ENCODE data around the gene NPLOC4.

Gene NPLOC4

DNA sequence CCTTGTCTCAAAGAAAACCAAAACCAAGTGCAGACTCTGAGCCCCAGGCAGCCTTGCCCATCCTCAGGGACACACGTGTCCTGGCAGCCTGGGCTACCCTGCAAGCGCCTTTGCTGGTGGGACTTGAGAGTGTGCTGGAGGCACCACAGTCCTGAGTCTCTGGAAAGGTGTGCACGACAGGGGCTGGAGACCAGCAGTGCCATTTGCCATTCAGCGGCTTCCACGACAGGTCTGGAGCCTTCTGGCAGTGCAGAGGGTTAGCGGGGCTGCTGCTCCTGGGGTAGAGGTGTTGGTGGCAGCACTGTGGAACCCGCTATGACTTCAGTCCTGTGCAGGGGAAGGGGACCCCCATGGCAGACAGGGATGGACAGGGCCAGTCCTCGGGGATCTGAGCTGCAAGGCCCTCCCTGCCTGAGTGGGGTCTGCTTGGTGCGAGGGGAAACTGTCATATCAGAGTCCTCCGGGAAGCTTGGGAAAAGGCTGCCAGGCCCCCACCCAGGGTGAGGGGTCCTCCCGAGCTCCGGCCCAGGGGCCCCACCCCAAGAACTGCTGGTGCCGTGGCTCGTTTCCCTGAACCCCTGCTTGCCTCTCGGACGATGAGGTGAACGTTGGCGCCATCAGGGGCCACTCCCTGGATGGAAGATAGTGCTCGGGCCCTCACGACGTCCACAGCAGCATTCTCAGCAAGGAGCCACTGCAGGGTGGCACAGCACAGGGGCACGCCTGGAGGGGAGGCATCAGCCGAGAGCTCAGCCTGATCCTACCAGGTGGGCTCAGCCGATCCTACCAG lies 91.6 kb downstream of the NPLOC4 start:
- DNase-seq = no peak

DNA sequence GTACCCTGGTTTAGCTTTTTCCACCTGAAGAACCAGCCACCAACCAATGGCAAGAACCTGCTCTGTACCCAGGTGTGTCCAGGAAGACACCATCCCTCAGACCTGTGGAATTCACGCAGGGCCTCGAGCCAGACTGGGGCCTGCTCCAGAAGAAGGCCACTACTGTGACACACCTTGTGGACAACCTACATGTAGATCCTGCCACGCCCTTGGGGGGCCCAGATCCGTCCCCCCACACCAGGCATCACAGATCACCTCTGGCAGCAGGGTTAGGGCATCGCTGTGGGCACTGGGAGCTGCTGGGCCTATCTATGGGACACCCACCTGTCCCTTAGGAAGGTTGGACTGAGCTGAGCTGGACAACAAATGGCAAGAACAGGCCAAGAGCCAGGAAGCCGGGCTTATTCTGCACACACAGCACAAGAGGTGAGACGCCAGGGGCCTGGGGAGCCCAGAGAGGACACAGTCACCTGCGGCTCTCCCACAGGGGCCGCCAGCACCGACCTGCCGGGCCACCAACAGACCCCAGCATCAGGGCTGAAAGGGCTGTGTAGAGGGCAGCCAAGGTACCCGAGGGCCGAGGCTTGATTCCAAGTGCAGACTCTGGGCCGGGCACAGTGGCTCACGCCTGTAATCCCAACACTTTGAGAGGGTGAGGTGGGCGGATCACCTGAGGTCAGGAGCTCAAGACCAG lies 92.5 kb downstream of the NPLOC4 start:
- no peak for DNase-seq

DNA sequence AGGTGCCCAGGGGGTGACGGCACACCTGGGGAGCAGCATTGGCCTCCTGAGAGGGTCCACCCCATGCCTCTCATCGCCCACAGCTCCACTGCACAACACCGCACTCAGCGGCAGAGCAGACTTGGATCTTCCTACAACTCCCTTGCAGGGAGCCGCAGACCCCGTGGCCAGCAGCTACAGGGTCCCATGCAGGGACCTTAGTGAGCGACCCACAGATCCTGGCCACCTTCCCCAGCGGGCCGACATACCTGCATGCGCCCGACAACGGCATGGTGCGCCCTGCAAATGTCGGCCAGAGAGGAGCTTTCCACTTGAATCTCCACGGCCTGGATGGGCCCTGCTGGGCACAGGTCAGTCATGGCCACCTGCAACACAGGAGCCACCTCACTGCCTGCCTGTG lies 93.2 kb downstream of the NPLOC4 start:
- no peak for DNase-seq

DNA sequence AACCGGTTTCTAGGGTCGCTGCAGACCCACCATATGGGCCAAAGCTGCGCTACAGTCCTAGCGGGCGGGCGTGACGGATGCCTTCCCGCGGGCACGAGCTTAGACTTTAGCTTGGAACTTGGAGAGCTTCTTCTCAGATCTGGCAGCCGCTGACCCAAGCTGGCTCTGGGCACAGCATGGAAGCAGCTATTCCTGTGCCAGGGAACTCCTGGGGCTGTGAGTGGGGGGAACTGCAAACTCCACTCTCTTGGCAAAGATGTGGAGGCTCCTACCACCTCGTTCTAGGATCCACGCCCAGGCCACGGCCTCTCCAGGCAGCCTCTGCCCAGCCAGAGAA lies 93.6 kb downstream of the NPLOC4 start:
- no peak for DNase-seq

DNA sequence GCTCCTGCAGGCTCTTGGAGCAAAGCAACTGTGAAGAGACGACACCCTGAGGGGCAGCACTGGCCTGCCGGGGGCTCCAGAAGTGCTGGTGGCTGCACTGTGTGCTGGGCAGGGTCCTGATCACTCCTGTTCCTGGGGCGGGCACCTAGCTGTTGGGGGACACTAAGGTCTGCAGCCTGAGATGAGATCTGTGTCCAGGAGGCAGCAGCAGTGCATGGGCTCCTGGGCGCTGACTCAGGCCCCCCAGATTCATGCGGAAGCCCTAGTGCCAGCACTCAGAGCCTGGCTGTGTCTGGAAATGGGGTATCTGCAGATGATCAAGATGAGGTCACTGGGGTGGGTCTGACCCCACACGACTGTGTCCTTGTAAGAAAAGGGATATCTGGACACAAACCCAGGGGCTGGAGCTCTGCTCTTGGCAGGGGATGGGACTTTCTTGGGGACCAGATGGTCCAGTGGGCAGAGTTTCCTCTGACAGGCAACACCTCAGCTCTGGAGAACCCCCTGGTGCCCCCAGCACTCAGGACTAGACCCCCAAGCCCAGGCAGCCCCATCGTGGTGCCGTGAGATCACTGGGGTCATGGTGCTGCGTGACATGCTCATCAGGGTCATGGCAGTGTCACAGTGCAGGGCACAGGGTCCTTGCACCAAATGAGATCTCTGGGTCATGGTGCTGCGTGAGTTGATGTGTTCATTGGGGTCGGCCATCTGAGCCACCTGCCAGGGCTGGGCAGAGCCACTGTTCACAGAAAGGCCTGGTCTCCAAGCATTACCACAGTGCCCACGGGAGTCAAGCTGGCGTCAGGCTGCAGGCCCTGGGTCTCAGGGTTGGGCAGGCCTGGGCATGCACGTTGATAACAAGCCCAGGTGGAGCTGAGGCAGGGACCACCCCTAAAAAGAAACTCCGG lies 94.2 kb downstream of the NPLOC4 start:
- no peak for DNase-seq

DNA sequence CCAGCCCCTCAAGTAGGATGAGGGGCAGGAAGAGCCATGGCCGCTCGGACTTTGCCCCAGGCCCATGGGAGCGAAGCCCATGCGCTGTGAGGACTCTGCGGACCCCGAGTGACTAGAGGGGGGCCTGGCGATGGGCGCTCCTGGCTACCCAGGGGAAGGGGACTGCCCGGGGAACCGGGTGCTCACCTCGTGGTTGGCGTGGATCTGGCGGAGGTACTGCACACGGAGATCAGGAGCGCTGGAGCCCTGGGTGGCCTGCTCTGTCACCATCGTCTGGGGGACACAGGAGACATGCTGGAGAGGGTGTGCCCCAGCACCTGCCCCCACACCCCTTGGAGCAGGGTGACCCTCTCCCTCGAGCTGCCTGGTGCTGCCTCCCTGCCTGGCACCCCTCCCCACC lies 95.8 kb downstream of the NPLOC4 start:
- DNase-seq = no peak

DNA sequence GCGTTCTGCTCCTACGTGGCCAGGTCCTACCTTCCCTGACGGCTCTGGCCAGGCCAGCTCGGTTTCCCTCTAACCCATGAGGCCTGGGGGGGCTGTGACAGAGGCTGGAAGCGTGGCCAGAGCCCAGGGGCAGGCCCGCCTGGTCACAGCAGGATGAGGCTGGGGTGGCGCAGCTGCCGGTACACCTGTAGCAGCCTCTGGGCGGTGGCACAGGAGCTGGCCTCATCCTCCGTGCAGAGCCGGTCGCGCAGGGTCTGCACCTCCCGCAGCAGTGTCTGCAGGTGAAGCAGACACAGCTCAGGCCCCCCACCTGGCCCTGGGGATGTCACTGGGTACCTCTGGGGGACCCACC lies 96.3 kb downstream of the NPLOC4 start:
- DNase-seq = no peak

DNA sequence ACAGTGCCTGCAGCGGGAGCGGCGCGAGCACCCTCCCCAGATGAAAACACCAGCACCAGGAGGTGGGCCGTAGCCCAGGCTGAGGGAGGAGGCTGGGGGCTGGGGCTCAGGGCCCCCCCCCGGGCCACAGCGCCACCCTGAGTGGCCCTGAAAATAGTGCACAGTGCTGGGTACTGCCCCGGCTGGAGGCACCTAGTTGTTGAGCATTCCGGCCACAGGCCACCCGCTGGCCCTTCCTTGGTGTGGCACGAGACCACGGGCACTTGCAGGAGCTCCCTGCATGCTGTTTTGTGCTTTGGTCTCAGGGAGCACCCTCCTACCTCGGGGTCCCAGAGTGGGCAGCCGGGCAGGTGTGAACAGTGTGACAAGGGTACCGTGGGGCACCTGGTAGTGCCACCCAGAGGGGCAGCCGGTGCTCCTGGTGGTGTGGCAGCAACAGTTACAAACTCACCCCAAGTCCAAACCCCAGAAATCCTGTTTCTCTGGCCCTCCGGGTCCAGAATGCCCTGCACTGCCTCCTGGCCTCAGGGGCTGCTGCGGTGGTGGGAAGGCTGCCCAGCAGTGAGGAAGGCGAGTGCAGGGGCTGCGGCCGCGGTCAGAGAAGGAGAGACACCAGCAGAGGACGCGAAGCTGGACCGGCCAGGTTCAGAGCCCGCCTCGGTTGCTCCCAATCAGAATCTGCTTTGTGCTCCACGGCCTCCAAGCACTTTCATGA lies 96.8 kb downstream of the NPLOC4 start:
- DNase-seq = no peak

DNA sequence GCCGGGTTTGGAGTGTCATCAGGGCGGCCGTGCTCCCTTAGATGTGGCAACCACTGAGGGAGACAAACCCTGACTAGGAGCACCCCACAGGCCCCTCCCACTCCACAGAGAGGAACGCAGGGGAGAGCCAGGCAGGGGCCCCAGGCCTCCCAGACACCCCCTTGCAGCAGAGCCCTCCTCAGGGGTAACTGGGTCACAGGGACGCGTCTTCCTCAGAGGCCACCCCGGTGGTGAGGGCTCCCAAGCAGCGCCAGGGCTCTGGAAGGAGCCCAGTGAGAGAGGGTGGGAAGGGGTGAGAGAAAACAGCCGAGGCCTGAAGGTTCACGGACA lies 97.4 kb downstream of the NPLOC4 start:
- no peak for DNase-seq

DNA sequence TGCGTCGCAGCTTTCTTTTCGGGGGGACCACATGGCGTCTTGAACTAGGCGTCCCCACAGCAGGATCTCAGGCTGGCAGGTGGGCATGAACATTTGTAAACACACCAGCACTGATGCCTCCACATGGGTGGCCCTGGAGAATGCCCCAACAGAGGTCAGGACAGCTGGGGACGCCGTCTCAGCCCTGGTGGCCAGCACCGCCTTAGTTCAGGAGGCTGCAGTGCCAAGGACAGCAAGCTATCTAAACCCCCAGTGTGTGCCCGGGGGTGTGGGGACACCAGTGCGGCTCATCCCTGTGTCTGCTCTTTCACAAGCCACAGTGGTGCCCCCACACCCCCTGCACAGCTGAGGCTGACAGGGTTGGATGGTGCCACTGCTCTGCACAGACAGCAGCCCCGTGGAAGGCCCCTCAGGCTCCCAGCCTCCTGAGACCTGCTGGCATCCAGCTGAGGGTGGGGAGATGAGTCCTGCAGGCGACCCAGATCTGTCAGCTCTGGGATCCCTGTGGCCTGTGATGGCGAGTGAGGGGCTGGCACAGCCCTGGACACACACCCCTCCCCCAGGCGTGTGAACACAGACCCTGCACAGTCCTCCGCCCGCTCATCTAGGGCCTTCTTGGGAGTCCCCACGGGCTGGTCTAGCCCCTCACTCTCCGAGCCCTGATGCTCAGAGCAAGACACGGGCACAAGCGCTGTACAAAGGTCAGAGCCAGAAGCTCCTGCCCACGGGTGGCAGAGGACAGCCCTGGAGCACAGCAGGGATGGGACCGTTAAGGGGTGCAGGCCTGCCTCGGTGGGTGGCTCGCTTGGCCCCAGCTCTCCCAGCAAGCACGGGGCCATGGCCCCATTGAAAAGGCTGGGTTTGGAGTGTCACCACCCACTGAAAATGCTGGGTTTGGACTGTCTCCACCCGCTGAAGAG lies 98.0 kb downstream of the NPLOC4 start:
- no peak for DNase-seq

DNA sequence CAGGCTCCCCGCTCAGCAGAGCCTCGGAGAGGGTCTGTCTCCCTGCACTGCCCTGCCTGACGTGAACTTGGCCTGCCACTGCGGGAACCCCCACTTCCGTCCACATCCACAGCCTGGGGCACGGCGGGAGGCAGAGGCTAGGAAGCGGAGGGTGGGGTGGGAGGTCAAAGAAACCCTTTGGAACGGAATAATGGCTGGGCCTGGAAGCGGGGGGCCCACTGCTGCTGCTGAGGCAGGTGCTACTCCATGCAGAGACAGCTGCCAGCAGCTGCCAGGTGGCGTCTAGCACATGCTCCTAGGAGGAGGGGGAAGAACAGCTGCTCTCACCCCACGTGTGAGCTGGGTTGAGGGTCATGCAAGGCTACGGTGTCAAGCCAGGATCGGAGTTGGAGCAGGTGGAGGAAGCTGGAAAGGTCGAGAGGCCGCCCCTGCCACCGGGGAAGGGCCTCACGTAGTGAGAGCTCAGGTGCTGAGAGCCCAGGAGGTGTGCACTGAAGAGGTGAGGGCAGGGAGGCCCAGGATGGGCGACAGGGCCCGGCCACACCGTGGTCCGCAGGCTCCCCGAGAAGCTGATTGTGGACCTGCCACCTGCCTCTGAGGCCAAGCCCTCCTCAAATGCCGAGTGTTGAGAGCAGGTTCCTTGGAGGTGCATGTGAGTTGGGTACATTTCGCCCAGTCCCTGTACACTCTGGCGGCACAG lies 98.9 kb downstream of the NPLOC4 start:
- no peak for DNase-seq

DNA sequence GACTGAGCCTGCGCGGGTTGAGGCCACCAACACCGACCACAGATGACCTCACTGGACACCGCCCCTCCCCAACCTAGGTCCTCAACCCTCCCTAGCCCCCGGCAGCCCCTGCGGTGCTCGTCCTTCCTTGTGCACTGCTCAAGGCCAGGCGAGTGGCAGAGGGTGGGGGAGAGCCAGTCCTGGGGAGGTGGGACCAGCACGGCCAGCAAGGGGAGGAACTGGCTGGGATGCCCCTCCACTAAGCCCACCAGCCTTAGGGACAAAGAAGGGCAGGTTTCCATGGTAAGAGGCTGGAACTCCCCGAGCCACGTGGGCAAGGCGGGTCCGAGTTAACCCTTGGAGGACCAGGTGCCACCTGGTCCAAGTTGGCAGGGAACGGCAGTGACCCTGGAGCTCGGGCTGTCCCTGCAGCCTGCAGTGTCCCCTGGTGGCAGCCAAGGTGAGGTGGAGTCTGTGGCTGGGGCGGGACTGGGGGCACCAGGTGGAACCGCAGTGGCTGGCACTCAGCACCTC lies 99.5 kb downstream of the NPLOC4 start:
- peak in 1 of 2 donors; percentile 7 for DNase-seq

DNA sequence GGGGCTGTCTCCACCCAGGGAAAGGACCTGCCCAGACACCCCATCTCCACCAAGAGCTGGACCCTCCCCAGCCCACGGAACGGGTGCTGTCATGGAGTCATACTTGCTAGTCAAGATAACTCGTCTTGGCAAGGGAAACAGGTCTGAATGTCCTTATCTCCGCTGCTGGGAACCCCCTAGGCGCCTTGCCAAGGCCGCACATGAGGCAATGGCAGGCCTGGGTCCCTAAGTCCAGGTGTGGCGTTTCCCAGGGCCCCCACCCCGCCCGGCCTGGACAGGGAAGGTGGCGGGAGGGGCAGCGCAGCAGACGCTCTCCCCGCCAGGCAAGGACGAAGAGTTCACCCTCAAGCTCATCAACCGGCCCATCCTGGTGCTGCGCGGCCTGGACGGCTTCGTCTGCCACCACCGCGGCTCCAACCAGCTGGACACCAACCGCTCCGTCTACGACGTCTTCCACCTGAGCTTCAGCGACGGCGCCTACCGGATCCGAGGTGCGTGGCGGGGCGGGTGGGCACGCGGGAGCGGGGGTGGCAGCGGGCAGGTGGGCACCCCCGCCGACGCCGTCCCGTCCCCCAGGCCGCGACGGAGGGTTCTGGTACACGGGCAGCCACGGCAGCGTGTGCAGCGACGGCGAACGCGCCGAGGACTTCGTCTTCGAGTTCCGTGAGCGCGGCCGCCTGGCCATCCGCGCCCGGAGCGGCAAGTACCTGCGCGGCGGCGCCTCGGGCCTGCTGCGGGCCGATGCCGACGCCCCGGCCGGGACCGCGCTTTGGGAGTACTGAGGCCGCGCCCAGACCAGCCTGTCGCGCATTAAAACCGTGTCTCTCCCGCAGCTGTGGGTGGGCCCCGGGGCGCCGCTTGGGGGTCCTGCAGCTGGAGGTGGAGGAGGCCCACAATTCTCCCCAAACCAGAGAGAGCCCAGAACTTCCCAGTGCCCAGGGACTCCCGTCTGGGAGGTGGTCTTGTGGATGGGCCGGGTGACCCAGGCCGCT lies 100.3 kb downstream of the NPLOC4 start:
- DNase-seq = no peak

DNA sequence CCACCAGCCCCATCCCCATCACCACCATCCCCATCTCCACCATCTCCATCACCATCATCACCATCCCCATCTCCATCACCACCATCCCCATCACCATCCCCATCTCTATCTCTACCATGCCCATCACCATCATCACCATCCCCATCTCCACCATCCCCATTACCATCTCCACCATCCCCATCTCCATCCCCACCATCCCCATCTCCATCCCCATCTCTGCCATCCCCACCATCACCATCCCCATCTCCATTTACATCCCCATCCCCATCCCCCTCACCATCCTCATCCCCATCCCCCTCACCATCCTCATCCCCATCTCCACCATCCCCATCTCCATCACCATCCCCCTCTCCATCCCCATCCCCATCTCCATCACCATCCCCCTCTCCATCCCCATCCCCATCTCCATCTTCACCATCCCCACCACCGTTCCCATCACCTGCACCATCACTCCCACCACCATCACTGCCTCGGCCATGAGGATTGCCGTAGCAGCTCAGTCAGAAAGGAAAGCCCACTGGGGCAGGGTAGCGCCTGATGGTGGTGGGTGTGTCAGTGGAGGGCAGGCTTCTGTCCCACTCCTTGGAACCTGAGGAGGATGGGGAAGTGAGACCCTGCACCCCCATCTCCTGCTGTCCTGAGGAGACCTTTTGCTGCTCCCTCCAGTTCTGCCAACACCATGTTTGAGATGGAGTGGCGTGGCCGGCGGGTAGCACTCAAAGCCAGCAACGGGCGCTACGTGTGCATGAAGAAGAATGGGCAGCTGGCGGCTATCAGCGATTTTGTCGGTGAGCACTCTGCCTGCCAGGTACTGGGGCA lies 101.2 kb downstream of the NPLOC4 start:
- no peak for DNase-seq

DNA sequence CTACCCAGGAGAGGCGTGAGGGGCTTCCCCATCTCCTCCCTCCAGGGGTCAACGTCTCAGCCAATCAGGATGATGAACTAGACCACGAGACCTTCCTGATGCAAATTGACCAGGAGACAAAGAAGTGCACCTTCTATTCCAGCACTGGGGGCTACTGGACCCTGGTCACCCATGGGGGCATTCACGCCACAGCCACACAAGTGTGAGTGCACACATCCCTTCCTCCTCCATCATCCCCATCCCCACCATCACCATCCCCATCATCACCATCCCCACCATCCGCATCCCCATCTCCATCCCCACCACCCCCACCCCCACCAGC lies 101.9 kb downstream of the NPLOC4 start:
- no peak for DNase-seq

DNA sequence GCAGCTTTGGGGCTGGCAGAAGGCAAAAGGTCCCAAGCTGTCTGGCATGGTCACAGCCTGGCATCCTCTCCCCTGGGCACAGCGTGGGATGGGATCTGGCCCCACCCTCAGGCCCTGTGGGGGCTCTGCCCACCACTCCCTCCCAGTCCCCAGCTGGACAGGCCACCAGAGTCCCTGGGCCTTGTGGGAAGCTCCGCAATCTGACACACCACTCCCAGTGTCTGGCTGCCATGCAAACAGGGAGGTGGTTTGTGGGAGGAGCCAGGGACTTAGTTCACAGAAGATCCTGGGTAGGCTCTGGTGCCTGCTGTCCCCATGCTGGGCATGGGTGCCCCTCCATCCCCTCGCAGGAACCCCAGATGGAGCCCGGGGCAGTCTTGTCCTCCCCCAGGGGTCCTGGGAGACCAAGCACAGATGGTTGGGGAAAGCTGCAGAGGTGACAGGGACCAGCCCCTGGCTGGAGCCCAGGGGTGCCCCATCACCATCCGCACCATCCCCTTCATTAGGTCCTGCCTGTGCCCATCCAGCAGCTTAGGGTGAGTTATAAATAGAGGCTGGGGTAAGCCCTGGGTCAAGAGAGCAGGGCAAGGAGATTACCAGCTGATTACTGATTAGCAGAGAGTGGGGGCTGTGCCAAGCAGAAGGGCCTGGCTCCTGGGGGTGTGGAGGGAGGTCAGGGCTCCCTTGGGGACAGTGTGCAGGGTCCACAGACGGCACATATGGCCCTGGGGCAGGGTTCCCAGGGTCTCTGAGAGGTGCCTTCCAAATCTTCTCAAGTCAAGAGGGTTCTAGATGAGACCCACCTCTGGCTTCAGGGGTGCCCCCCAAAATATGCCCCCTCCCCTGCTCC lies 102.5 kb downstream of the NPLOC4 start:
- DNase-seq = no peak

DNA sequence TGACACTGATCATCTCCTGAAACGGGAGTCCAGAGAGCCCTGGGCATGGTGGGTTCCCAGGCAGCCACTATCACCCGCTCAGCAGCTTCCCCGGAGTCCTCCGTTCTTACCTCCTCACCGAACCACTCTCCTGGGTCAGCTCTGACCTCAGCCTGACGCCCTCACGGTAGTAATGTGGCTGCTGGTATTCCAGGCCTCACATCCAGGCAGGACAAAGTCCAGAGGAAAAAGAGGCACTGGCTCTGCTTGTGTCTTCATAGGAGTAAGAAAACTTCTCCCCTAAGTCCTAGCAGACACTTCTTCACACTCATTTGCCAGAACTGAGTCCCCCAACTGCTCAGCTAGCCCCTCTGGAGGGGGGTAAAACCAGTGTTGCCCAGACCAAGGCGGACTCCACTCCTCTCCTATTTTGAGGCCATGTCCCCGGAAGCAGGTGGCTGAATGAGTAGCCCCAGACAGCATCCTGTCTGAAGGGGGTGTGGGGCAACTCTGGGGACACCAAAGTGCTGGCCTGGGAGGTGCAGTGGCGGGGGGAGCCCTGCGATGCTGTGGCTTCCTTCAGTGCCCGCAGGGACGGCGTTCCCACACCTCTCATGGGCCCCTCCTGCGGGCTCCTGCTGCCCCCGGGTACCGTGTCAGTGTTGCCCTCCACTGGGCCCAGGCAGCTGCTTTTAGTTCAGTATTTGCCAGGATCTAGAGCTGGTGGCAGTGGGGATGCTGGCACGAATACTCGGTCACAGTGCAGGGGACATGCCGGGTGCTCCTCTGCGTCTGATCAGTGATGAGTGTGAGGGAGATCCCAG lies 103.4 kb downstream of the NPLOC4 start:
- no peak for DNase-seq

Measured in inflammatory macrophage treated with lipopolysaccharide for 1 hour (primary cell).